ENCODE data around the gene CCDC170. TPM values are rescaled to one million over a fixed set of nuclear protein-coding genes. Genes with fewer than 3 reads are reported as not detected.

Gene CCDC170
- total RNA-seq, 1 donor from 2014 or later, result 0.31 TPM

DNA sequence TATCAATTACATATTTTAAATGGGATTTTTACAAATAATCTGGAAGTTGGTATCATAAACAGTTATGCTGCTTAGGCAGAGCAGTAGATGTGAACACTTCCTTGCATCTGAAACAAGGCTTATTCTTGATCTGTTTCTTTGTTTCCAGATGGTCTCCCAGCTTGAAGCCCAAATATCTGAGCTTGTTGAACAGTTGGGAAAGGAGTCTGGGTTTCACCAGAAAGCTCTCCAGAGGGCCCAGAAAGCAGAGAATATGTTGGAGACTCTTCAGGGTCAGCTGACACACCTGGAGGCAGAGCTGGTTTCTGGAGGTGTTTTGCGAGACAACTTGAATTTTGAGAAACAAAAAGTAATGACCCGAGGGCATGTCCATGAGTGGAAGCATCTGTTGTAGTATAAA lies 91.9 kb downstream of the CCDC170 start:
- Mint-ChIP-seq H3K36me3 (ENCODE audit: low read depth, unreplicated experiment) (no peaks in the 10 kb centered on the region), H3K27me3 (ENCODE audit: unreplicated experiment) (no peaks in the 10 kb centered on the region), H3K4me1 (ENCODE audit: unreplicated experiment) (no peaks in the 10 kb centered on the region), H3K27ac (ENCODE audit: unreplicated experiment) (no peak overlapping the region), H3K9me3 (ENCODE audit: unreplicated experiment) (no peaks in the 10 kb centered on the region), H3K4me3 (ENCODE audit: unreplicated experiment) (no peak overlapping the region)
- TF ChIP-seq, protein P1, sequence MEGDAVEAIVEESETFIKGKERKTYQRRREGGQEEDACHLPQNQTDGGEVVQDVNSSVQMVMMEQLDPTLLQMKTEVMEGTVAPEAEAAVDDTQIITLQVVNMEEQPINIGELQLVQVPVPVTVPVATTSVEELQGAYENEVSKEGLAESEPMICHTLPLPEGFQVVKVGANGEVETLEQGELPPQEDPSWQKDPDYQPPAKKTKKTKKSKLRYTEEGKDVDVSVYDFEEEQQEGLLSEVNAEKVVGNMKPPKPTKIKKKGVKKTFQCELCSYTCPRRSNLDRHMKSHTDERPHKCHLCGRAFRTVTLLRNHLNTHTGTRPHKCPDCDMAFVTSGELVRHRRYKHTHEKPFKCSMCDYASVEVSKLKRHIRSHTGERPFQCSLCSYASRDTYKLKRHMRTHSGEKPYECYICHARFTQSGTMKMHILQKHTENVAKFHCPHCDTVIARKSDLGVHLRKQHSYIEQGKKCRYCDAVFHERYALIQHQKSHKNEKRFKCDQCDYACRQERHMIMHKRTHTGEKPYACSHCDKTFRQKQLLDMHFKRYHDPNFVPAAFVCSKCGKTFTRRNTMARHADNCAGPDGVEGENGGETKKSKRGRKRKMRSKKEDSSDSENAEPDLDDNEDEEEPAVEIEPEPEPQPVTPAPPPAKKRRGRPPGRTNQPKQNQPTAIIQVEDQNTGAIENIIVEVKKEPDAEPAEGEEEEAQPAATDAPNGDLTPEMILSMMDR (IDR thresholded peaks at IDR 0.05; ENCODE audit: unreplicated experiment), result no peak
- no peak for DNase-seq (ENCODE audit: low spot score)

DNA sequence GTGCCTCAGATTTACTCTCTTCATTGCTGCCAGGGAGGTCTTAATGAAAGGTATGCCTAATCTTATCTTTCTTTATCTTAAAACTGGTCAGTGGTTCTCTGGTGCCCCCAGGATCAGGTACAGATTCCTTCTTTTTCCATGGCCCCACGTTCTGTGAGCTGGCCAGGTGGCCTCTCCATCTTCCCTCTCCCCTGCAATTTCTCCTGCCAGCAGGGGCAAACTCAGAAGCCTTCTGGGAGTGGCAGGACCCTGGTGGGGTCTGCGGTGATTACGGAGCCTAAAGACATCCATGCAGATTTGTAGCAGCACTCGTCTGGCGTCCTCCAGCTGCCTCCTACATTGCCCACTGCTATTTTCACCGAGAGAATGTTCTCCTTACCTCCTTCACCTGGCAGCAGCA lies 95.8 kb downstream of the CCDC170 start:
- TF ChIP-seq, protein P1 (IDR thresholded peaks at IDR 0.05; ENCODE audit: unreplicated experiment), result no peak
- H3K4me3 Mint-ChIP-seq (ENCODE audit: unreplicated experiment), result no peak overlapping the region
- no peaks in the 10 kb centered on the region for H3K36me3 Mint-ChIP-seq (ENCODE audit: low read depth, unreplicated experiment)
- no peaks in the 10 kb centered on the region for H3K27me3 Mint-ChIP-seq (ENCODE audit: unreplicated experiment)
- H3K9me3 Mint-ChIP-seq (ENCODE audit: unreplicated experiment), result no peaks in the 10 kb centered on the region
- H3K27ac Mint-ChIP-seq (ENCODE audit: unreplicated experiment), result no peak overlapping the region
- H3K4me1 Mint-ChIP-seq (ENCODE audit: unreplicated experiment), result no peaks in the 10 kb centered on the region
- DNase-seq (ENCODE audit: low spot score), result no peak

DNA sequence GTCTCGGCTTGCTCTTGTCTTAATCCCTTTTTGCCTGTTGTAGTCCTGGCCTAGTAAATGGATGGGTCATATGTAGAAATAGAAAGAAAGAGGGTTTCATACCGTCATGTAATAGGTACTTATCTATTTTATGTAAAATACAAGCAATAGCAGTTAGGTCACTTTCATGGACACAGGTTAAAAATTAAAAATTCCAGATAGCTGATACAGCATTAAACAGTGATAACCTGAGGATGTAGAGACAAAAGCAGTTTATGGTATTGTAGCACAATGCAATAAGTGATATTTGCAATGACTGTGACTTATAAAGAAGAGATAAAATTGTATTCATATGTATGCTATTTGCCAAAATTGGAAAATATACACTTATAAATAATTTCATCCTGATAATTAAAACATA lies 96.9 kb downstream of the CCDC170 start:
- no peaks in the 10 kb centered on the region for H3K27me3 Mint-ChIP-seq (ENCODE audit: unreplicated experiment)
- H3K9me3 Mint-ChIP-seq (ENCODE audit: unreplicated experiment), result no peaks in the 10 kb centered on the region
- no peak overlapping the region for H3K4me3 Mint-ChIP-seq (ENCODE audit: unreplicated experiment)
- DNase-seq (ENCODE audit: low spot score), result no peak
- no peaks in the 10 kb centered on the region for H3K4me1 Mint-ChIP-seq (ENCODE audit: unreplicated experiment)
- no peak overlapping the region for H3K27ac Mint-ChIP-seq (ENCODE audit: unreplicated experiment)
- TF ChIP-seq, protein P1 (IDR thresholded peaks at IDR 0.05; ENCODE audit: unreplicated experiment), result no peak
- no peaks in the 10 kb centered on the region for H3K36me3 Mint-ChIP-seq (ENCODE audit: low read depth, unreplicated experiment)

DNA sequence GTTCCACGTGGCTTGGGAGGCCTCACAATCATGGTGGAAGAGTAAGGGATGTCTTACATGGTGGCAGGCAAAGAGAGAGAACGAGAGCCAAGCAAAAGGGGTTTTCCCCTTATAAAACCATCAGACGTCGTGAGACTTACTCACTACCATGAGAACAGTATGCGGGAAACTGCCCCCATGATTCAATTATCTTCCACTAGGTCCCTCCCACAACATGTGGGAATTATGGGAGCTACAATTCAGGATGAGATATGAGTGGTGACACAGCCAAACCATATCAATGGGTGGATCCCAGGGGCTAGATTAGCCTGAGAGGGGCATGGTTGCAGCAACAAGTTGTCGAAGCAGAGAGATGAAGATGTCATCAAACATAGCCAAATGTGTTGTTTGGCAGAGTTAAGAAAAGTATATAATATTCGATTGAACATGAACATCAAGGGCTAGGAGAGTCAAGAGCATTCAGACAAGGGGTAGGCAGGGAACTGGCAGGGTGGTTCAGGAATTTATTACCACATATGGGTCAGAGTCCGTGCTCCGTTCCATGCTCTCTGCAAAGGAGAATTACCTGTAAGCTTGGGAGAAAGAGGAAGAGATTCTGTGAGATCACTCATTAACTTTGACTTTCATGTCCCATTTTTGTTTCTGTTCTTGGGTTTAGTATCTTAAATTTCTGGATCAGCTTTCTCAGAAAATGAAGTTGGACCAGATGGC lies 98.8 kb downstream of the CCDC170 start:
- TF ChIP-seq, protein P1 (IDR thresholded peaks at IDR 0.05; ENCODE audit: unreplicated experiment), result no peak
- Mint-ChIP-seq H3K36me3 (ENCODE audit: low read depth, unreplicated experiment) (no peaks in the 10 kb centered on the region), H3K4me1 (ENCODE audit: unreplicated experiment) (no peaks in the 10 kb centered on the region), H3K9me3 (ENCODE audit: unreplicated experiment) (no peaks in the 10 kb centered on the region), H3K27ac (ENCODE audit: unreplicated experiment) (no peak overlapping the region), H3K27me3 (ENCODE audit: unreplicated experiment) (no peaks in the 10 kb centered on the region), H3K4me3 (ENCODE audit: unreplicated experiment) (no peak overlapping the region)
- no peak for DNase-seq (ENCODE audit: low spot score)

DNA sequence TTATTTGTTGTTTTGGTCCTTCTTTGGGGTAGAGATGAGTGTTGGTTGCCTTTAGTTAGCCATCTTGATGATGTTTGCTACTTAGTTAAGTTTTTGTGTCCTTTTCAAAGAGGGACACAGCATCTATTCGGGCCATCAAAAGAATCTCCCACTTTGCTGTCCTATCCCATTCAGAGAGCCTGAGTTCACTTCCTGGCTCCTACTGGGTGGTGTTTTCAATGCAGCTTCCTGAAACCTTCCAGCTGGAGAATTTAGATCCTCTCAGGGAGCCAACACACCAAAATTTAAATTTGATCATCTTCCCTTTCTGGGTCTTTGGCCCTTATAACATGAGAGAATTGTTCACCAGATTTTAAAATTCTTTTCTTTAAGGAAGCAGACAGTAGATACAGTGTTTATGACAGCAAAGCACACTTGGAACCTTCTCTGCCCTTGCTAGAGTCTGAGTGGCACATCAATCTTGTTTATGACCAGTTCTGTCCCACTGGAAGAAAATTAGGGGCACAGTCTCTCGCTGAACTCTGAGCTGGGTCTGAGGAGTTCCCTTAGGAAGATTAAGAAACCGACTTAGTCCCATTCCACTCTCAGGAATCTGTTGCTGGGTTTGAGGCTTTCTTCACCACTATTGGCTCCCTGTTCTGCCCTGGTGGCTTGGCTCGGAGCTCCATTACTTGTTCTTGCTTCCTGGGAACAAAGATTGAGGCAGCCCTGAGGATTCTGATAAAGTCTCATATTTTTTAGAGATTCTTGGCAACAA lies 115.5 kb downstream of the CCDC170 start:
- no peak overlapping the region for H3K27ac Mint-ChIP-seq (ENCODE audit: unreplicated experiment)
- no peak for DNase-seq (ENCODE audit: low spot score)
- no peaks in the 10 kb centered on the region for H3K36me3 Mint-ChIP-seq (ENCODE audit: low read depth, unreplicated experiment)
- peaks cover 2% of the 10 kb centered on the region for H3K27me3 Mint-ChIP-seq (ENCODE audit: unreplicated experiment)
- peaks cover 7% of the 10 kb centered on the region for H3K4me1 Mint-ChIP-seq (ENCODE audit: unreplicated experiment)
- H3K4me3 Mint-ChIP-seq (ENCODE audit: unreplicated experiment), result no peak overlapping the region
- H3K9me3 Mint-ChIP-seq (ENCODE audit: unreplicated experiment), result no peaks in the 10 kb centered on the region
- TF ChIP-seq, protein P1 (IDR thresholded peaks at IDR 0.05; ENCODE audit: unreplicated experiment), result no peak

Data from endothelial cell (in vitro differentiated cells).